ENCODE data around the gene ARHGAP44.

Gene ARHGAP44

GRCh38 chr17:12940699-12941098, 151.4 kb downstream of the ARHGAP44 start:
- no peaks in the 10 kb centered on the region for H3K4me1 ChIP-seq (ENCODE audit: control insufficient read depth, low read depth, low read length)
- H3K27me3 ChIP-seq (ENCODE audit: control insufficient read depth, insufficient read depth, low read length), result no peaks in the 10 kb centered on the region
- H3K36me3 ChIP-seq (ENCODE audit: control insufficient read depth, low read depth, low read length), result no peaks in the 10 kb centered on the region
- H3K27ac ChIP-seq (ENCODE audit: low read length), result no peak overlapping the region
- H3K4me3 ChIP-seq (ENCODE audit: low read length), result no peak overlapping the region
- H3K9ac ChIP-seq (ENCODE audit: low read length), result no peak overlapping the region
- no peaks in the 10 kb centered on the region for H3K9me3 ChIP-seq (ENCODE audit: control insufficient read depth, low read depth, low read length)

GRCh38 chr17:12947047-12947446, 157.7 kb downstream of the ARHGAP44 start:
- Histone ChIP-seq H3K9me3 (ENCODE audit: control insufficient read depth, low read depth, low read length) (no peaks in the 10 kb centered on the region), H3K27ac (ENCODE audit: low read length) (no peak overlapping the region), H3K36me3 (ENCODE audit: control insufficient read depth, low read depth, low read length) (peaks cover 6% of the 10 kb centered on the region), H3K9ac (ENCODE audit: low read length) (no peak overlapping the region), H3K4me3 (ENCODE audit: low read length) (no peak overlapping the region), H3K4me1 (ENCODE audit: control insufficient read depth, low read depth, low read length) (no peaks in the 10 kb centered on the region), H3K27me3 (ENCODE audit: control insufficient read depth, insufficient read depth, low read length) (no peaks in the 10 kb centered on the region)

- Histone ChIP-seq H3K27ac (ENCODE audit: low read length) (no peak overlapping the region), H3K9ac (ENCODE audit: low read length) (no peak overlapping the region), H3K27me3 (ENCODE audit: control insufficient read depth, insufficient read depth, low read length) (no peaks in the 10 kb centered on the region), H3K9me3 (ENCODE audit: control insufficient read depth, low read depth, low read length) (no peaks in the 10 kb centered on the region), H3K4me1 (ENCODE audit: control insufficient read depth, low read depth, low read length) (no peaks in the 10 kb centered on the region), H3K36me3 (ENCODE audit: control insufficient read depth, low read depth, low read length) (peaks cover 9% of the 10 kb centered on the region), H3K4me3 (ENCODE audit: low read length) (no peak overlapping the region)
Observed at GRCh38 chr17:12952012-12952411, 162.7 kb downstream of the ARHGAP44 start.

- Histone ChIP-seq H3K27ac (ENCODE audit: low read length) (no peak overlapping the region), H3K4me3 (ENCODE audit: low read length) (no peak overlapping the region), H3K27me3 (ENCODE audit: control insufficient read depth, insufficient read depth, low read length) (no peaks in the 10 kb centered on the region), H3K4me1 (ENCODE audit: control insufficient read depth, low read depth, low read length) (no peaks in the 10 kb centered on the region), H3K9me3 (ENCODE audit: control insufficient read depth, low read depth, low read length) (no peaks in the 10 kb centered on the region), H3K36me3 (ENCODE audit: control insufficient read depth, low read depth, low read length) (peaks cover 5% of the 10 kb centered on the region), H3K9ac (ENCODE audit: low read length) (no peak overlapping the region)
Observed at GRCh38 chr17:12953156-12953555, 163.9 kb downstream of the ARHGAP44 start.

GRCh38 chr17:12955521-12955920, 166.2 kb downstream of the ARHGAP44 start:
- Histone ChIP-seq H3K36me3 (ENCODE audit: control insufficient read depth, low read depth, low read length) (peaks cover 3% of the 10 kb centered on the region), H3K4me1 (ENCODE audit: control insufficient read depth, low read depth, low read length) (no peaks in the 10 kb centered on the region), H3K4me3 (ENCODE audit: low read length) (no peak overlapping the region)

GRCh38 chr17:12958786-12959185, 169.5 kb downstream of the ARHGAP44 start:
- no peaks in the 10 kb centered on the region for H3K27me3 ChIP-seq (ENCODE audit: control insufficient read depth, insufficient read depth, low read length)
- no peaks in the 10 kb centered on the region for H3K4me1 ChIP-seq (ENCODE audit: control insufficient read depth, low read depth, low read length)
- peaks cover 3% of the 10 kb centered on the region for H3K36me3 ChIP-seq (ENCODE audit: control insufficient read depth, low read depth, low read length)
- no peak overlapping the region for H3K27ac ChIP-seq (ENCODE audit: low read length)
- no peak overlapping the region for H3K4me3 ChIP-seq (ENCODE audit: low read length)
- no peaks in the 10 kb centered on the region for H3K9me3 ChIP-seq (ENCODE audit: control insufficient read depth, low read depth, low read length)
- H3K9ac ChIP-seq (ENCODE audit: low read length), result no peak overlapping the region

More at GRCh38 chr17:12955521-12955920, 166.2 kb downstream of the ARHGAP44 start:
- no peaks in the 10 kb centered on the region for H3K9me3 ChIP-seq (ENCODE audit: control insufficient read depth, low read depth, low read length)
- H3K9ac ChIP-seq (ENCODE audit: low read length), result no peak overlapping the region
- no peak overlapping the region for H3K27ac ChIP-seq (ENCODE audit: low read length)
- H3K27me3 ChIP-seq (ENCODE audit: control insufficient read depth, insufficient read depth, low read length), result no peaks in the 10 kb centered on the region

GRCh38 chr17:12959441-12959840, 170.1 kb downstream of the ARHGAP44 start:
- H3K27ac ChIP-seq (ENCODE audit: low read length), result no peak overlapping the region
- H3K4me1 ChIP-seq (ENCODE audit: control insufficient read depth, low read depth, low read length), result no peaks in the 10 kb centered on the region
- H3K9me3 ChIP-seq (ENCODE audit: control insufficient read depth, low read depth, low read length), result no peaks in the 10 kb centered on the region
- no peaks in the 10 kb centered on the region for H3K27me3 ChIP-seq (ENCODE audit: control insufficient read depth, insufficient read depth, low read length)
- H3K36me3 ChIP-seq (ENCODE audit: control insufficient read depth, low read depth, low read length), result peaks cover 3% of the 10 kb centered on the region
- no peak overlapping the region for H3K4me3 ChIP-seq (ENCODE audit: low read length)
- no peak overlapping the region for H3K9ac ChIP-seq (ENCODE audit: low read length)

GRCh38 chr17:12961655-12962054, 172.4 kb downstream of the ARHGAP44 start:
- Histone ChIP-seq H3K4me3 (ENCODE audit: low read length) (no peak overlapping the region), H3K36me3 (ENCODE audit: control insufficient read depth, low read depth, low read length) (no peaks in the 10 kb centered on the region)

GRCh38 chr17:12963505-12963904, 174.2 kb downstream of the ARHGAP44 start:
- no peaks in the 10 kb centered on the region for H3K4me1 ChIP-seq (ENCODE audit: control insufficient read depth, low read depth, low read length)

More at GRCh38 chr17:12961655-12962054, 172.4 kb downstream of the ARHGAP44 start:
- Histone ChIP-seq H3K9me3 (ENCODE audit: control insufficient read depth, low read depth, low read length) (no peaks in the 10 kb centered on the region), H3K4me1 (ENCODE audit: control insufficient read depth, low read depth, low read length) (no peaks in the 10 kb centered on the region), H3K9ac (ENCODE audit: low read length) (no peak overlapping the region), H3K27ac (ENCODE audit: low read length) (no peak overlapping the region), H3K27me3 (ENCODE audit: control insufficient read depth, insufficient read depth, low read length) (no peaks in the 10 kb centered on the region)

GRCh38 chr17:12964162-12964561, 174.9 kb downstream of the ARHGAP44 start:
- no peaks in the 10 kb centered on the region for H3K9me3 ChIP-seq (ENCODE audit: control insufficient read depth, low read depth, low read length)
- H3K36me3 ChIP-seq (ENCODE audit: control insufficient read depth, low read depth, low read length), result no peaks in the 10 kb centered on the region
- no peak overlapping the region for H3K27ac ChIP-seq (ENCODE audit: low read length)
- H3K4me1 ChIP-seq (ENCODE audit: control insufficient read depth, low read depth, low read length), result no peaks in the 10 kb centered on the region
- H3K4me3 ChIP-seq (ENCODE audit: low read length), result no peak overlapping the region
- H3K27me3 ChIP-seq (ENCODE audit: control insufficient read depth, insufficient read depth, low read length), result no peaks in the 10 kb centered on the region
- no peak overlapping the region for H3K9ac ChIP-seq (ENCODE audit: low read length)

More at GRCh38 chr17:12963505-12963904, 174.2 kb downstream of the ARHGAP44 start:
- H3K4me3 ChIP-seq (ENCODE audit: low read length), result no peak overlapping the region
- H3K27me3 ChIP-seq (ENCODE audit: control insufficient read depth, insufficient read depth, low read length), result no peaks in the 10 kb centered on the region
- no peak overlapping the region for H3K27ac ChIP-seq (ENCODE audit: low read length)
- no peak overlapping the region for H3K9ac ChIP-seq (ENCODE audit: low read length)
- no peaks in the 10 kb centered on the region for H3K9me3 ChIP-seq (ENCODE audit: control insufficient read depth, low read depth, low read length)
- no peaks in the 10 kb centered on the region for H3K36me3 ChIP-seq (ENCODE audit: control insufficient read depth, low read depth, low read length)

- Histone ChIP-seq H3K9me3 (ENCODE audit: control insufficient read depth, low read depth, low read length) (no peaks in the 10 kb centered on the region), H3K4me3 (ENCODE audit: low read length) (no peak overlapping the region), H3K27ac (ENCODE audit: low read length) (no peak overlapping the region), H3K27me3 (ENCODE audit: control insufficient read depth, insufficient read depth, low read length) (no peaks in the 10 kb centered on the region), H3K4me1 (ENCODE audit: control insufficient read depth, low read depth, low read length) (no peaks in the 10 kb centered on the region), H3K36me3 (ENCODE audit: control insufficient read depth, low read depth, low read length) (no peaks in the 10 kb centered on the region), H3K9ac (ENCODE audit: low read length) (no peak overlapping the region)
Observed at GRCh38 chr17:12964840-12965239, 175.5 kb downstream of the ARHGAP44 start.

- no peaks in the 10 kb centered on the region for H3K27me3 ChIP-seq (ENCODE audit: control insufficient read depth, insufficient read depth, low read length)
- H3K4me1 ChIP-seq (ENCODE audit: control insufficient read depth, low read depth, low read length), result no peaks in the 10 kb centered on the region
- H3K36me3 ChIP-seq (ENCODE audit: control insufficient read depth, low read depth, low read length), result no peaks in the 10 kb centered on the region
- H3K9me3 ChIP-seq (ENCODE audit: control insufficient read depth, low read depth, low read length), result no peaks in the 10 kb centered on the region
- no peak overlapping the region for H3K27ac ChIP-seq (ENCODE audit: low read length)
- no peak overlapping the region for H3K4me3 ChIP-seq (ENCODE audit: low read length)
- no peak overlapping the region for H3K9ac ChIP-seq (ENCODE audit: low read length)
Observed at GRCh38 chr17:12965988-12966387, 176.7 kb downstream of the ARHGAP44 start.

All from iPS-18a (cell line).